Embryonic facial prominence (tissue), 1 donor: ENCODE measurements around the gene FCN1.

Source experiments
- DNase-seq: peaks from one replicate; pipeline ENCODE4 v3.0.0-alpha.2; 2016; ENCODE audit errors: extremely low spot score

The FCN1 gene

GRCh38 chr9:134915046-134915985 lies 2.4 kb downstream of the FCN1 start:
- DNase-seq = no peak

GRCh38 chr9:134914501-134914834 lies 3.2 kb downstream of the FCN1 start:
- no peak for DNase-seq

GRCh38 chr9:134913713-134914500 lies 3.8 kb downstream of the FCN1 start:
- no peak for DNase-seq

- no peak for DNase-seq
Observed at GRCh38 chr9:134913041-134913712, 4.5 kb downstream of the FCN1 start.

GRCh38 chr9:134912126-134912840 lies 5.4 kb downstream of the FCN1 start:
- no peak for DNase-seq

- no peak for DNase-seq
Observed at GRCh38 chr9:134909511-134910481, 7.9 kb downstream of the FCN1 start.

- DNase-seq = no peak
Observed at GRCh38 chr9:134908524-134909309, 9.0 kb downstream of the FCN1 start.

- DNase-seq = no peak
Observed at GRCh38 chr9:134902936-134903335, 14.8 kb downstream of the FCN1 start.

- no peak for DNase-seq
Observed at GRCh38 chr9:134899818-134900217, 17.9 kb downstream of the FCN1 start.

GRCh38 chr9:134899168-134899567 lies 18.5 kb downstream of the FCN1 start:
- no peak for DNase-seq

GRCh38 chr9:134898319-134898718 lies 19.4 kb downstream of the FCN1 start:
- DNase-seq = no peak

GRCh38 chr9:134897584-134898170 lies 20.0 kb downstream of the FCN1 start:
- DNase-seq = no peak

GRCh38 chr9:134896834-134897583 lies 20.7 kb downstream of the FCN1 start:
- no peak for DNase-seq

- peak; percentile 8 for DNase-seq
Observed at GRCh38 chr9:134895908-134896833, 21.5 kb downstream of the FCN1 start.

GRCh38 chr9:134895567-134895907 lies 22.2 kb downstream of the FCN1 start:
- DNase-seq = no peak

- no peak for DNase-seq
Observed at GRCh38 chr9:134895097-134895496, 22.6 kb downstream of the FCN1 start.

- DNase-seq = no peak
Observed at GRCh38 chr9:134894136-134894860, 23.4 kb downstream of the FCN1 start.
